Activated CD8-positive, alpha-beta memory T cell treated with anti-CD3 and anti-CD28 coated beads for 1 hour (primary cell): ENCODE measurements around the gene PHC2.

Experiments
- DNase-seq, 2 donors: peaks; one replicate each; pipeline ENCODE4 v3.0.0-alpha.2; 2020; ENCODE audit warnings: low read depth in 1 of 2; ENCODE audit errors: extremely low read depth in 1 of 2

The PHC2 gene, protein sequence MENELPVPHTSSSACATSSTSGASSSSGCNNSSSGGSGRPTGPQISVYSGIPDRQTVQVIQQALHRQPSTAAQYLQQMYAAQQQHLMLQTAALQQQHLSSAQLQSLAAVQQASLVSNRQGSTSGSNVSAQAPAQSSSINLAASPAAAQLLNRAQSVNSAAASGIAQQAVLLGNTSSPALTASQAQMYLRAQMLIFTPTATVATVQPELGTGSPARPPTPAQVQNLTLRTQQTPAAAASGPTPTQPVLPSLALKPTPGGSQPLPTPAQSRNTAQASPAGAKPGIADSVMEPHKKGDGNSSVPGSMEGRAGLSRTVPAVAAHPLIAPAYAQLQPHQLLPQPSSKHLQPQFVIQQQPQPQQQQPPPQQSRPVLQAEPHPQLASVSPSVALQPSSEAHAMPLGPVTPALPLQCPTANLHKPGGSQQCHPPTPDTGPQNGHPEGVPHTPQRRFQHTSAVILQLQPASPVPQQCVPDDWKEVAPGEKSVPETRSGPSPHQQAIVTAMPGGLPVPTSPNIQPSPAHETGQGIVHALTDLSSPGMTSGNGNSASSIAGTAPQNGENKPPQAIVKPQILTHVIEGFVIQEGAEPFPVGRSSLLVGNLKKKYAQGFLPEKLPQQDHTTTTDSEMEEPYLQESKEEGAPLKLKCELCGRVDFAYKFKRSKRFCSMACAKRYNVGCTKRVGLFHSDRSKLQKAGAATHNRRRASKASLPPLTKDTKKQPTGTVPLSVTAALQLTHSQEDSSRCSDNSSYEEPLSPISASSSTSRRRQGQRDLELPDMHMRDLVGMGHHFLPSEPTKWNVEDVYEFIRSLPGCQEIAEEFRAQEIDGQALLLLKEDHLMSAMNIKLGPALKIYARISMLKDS

DNA sequence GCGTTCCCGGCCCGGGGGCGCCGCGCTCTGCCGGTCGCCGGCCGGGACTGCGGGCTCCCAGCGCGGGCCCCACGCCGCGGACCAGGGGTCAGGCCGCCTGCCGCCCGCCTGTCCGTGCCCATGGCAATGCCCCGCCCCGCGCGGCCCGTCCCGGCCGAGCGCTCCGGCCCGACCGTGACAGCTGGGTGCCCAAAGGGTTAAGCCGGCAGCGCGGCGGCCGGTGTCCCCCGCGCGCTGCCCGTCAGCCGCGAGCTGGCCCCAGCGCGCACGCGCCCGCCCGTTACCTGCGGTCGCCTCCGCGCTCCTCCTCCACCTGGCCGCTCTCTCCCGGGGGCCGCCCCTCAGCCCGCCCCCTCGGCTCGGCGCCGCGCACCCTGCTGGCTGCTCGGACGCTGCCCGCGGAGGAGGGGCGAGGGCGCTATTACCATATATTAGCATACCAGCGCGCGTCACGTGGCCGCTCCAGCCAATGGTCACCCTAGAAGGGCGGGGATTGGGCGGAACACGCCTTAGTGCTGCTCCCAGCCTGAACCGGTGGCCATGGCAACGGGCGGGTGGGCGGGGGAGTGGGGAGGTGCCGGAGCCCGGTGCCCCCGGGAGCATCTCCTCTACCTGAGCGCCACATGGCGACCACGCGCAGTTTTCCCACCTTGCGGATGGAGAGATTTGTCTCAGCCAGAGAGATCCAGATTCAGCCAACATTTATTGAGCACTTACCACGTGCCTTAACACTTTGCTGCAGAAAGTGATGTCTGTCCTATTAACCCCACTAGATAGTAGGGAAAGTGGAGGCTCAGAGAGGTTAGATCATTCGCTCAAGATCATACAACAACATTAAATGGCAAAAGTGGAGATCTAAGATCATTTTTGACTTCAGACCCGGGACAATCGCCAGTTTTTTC, at the start of gene PHC2:
PHC2 (minus strand) TSS at position 404 of the 902 bp plus-strand sequence. CDS start 55,556 bp downstream, outside the sequence.
- DNase-seq: peak; percentile 78 to 80

- no peak for DNase-seq
Measured at GRCh38 chr1:33477451-33477850, 46.6 kb upstream of the PHC2 start.

GRCh38 chr1:33473900-33474299, 43.0 kb upstream of the PHC2 start:
- no peak for DNase-seq

- DNase-seq: peak; percentile 61 to 70
Measured at GRCh38 chr1:33472269-33472980, 41.5 kb upstream of the PHC2 start, which contains the start of gene ZSCAN20. Gene ZSCAN20, plus strand, starts transcription at chr1:33472645. Its CDS starts 6,644 bp downstream, at chr1:33479289.

GRCh38 chr1:33471416-33471815, 40.5 kb upstream of the PHC2 start:
- DNase-seq: no peak

GRCh38 chr1:33470495-33471012, 39.7 kb upstream of the PHC2 start:
- peak; percentile 9 to 23 for DNase-seq

GRCh38 chr1:33469691-33470090, 38.8 kb upstream of the PHC2 start:
- DNase-seq: no peak

- DNase-seq: no peak
Measured at GRCh38 chr1:33468967-33469366, 38.1 kb upstream of the PHC2 start.

- DNase-seq: no peak
Measured at GRCh38 chr1:33468531-33468930, 37.6 kb upstream of the PHC2 start.

GRCh38 chr1:33468011-33468410, 37.1 kb upstream of the PHC2 start:
- no peak for DNase-seq

GRCh38 chr1:33466159-33466558, 35.3 kb upstream of the PHC2 start:
- DNase-seq: no peak

DNA sequence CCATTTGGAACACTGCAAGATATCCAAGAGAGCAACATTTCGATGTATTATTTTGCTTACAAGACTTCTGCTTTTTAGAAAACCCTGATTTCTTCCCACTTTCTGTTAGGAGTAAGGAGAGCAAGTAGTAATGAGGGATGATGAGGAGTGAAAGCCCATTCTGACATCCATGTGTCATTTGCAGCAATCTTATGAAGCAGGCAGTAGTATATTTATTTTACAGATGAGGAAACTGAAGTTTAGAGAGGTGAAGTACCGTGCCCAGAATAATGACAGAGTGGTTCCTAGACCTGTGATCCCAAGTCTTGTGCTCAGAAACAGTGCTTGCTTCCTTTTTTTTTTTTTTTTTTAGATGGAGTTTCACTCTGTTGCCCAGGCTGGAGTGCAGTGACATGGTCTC, 34.4 kb upstream of the PHC2 start:
- DNase-seq: no peak

DNA sequence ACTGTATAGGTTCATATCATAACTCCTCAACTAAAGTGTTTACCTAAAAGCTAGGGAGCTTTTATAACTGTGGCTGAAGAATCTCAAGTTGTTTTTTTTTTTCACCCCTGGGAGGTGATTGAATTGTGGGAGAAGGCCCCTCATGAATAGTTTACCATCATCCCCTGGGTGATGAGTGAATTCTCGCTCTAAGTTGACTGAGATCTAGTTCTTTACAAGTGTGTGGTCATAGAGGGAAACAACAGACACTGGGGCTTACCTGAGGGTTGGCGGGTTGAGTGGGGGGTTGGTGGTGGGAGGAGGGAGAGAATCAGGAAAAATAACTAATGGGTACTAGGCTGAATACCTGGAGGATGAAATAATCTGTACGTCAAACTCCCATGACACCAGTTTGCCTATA, 33.7 kb upstream of the PHC2 start:
- DNase-seq: no peak

DNA sequence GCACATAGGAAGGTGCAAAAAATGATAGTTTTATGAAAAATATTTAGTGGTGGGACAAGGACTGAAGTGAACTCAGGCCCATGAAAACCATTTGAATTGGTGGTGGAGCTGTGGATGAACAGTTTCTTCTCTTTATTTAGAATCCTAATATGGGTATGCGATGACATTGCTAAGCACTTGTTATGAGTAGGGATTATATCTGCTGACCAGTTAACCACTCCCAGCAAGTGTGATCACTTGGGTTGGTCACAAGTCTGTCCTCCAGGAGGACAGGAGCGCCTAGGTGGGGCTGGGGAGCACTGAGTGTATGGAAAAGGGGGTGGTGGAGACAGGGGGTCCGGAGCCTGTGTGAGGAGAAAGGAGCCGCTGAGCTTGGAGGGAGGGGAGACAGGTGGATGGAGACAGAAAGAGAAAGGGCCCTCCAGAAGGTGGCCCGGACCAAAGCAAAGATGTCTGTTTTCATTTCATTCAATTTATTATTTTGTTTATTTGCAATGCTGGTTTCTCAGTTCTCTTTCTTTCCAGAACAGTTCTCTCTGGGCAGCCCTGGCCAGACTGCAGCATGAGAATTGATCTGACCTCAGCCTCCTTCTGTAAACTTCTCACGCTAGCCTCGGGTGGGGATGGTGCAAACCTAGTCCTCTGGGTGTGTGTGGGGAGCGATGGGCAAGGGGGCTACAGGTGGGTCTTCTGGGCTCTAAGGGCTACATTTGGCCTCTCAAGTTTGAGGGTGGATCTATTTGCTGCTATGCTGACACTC, 31.7 kb upstream of the PHC2 start:
- DNase-seq: no peak

GRCh38 chr1:33460947-33461629, 30.2 kb upstream of the PHC2 start:
- DNase-seq: no peak

- no peak for DNase-seq
Measured at GRCh38 chr1:33460144-33460543, 29.2 kb upstream of the PHC2 start.

DNA sequence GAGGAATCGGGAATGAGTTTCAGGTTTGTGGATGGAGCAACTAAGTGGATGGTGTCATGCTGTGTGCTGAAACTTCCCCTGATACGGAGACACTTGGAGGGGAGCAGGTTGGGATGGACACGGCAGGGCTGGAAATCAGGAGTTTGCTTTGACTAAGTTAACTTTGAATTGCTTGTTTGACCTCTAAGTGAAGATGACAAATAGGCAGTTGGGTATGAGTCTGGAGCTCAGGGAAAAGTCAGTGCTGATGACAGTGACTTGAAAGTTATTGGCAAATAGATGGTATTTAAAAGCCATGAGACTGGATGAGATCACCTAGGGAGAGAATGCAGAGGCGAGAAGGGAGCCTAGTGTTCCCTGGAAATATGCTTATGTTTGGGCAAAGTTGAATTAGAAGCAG, 28.8 kb upstream of the PHC2 start:
- no peak for DNase-seq

DNA sequence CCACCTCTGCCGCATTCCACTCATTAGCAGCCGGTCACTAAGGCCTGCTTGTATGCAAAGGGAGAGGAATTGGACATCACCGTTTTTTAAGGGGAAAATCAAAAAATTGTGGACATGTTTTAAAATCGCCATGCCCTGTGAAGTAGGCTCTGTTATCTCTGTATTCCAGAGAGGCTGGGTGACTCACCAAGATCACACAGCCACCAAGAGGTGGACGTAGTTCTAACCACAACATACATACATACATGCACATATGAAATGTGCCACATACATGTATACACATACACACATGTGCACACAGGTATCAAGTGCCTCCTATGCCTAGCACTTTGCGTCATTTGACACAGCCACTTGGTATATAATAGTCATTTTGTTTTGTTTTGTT, 25.6 kb upstream of the PHC2 start:
- no peak for DNase-seq
